ENCODE results near the gene GJE1. TPM values are rescaled to one million over a fixed set of nuclear protein-coding genes. Genes with fewer than 3 reads are reported as not detected.

GJE1 gene
- total and polyA plus RNA-seq, 10 of the 15 experiments (the other 5 are each of a cell fraction or from before 2014, with no cell fraction given) = not detected

DNA sequence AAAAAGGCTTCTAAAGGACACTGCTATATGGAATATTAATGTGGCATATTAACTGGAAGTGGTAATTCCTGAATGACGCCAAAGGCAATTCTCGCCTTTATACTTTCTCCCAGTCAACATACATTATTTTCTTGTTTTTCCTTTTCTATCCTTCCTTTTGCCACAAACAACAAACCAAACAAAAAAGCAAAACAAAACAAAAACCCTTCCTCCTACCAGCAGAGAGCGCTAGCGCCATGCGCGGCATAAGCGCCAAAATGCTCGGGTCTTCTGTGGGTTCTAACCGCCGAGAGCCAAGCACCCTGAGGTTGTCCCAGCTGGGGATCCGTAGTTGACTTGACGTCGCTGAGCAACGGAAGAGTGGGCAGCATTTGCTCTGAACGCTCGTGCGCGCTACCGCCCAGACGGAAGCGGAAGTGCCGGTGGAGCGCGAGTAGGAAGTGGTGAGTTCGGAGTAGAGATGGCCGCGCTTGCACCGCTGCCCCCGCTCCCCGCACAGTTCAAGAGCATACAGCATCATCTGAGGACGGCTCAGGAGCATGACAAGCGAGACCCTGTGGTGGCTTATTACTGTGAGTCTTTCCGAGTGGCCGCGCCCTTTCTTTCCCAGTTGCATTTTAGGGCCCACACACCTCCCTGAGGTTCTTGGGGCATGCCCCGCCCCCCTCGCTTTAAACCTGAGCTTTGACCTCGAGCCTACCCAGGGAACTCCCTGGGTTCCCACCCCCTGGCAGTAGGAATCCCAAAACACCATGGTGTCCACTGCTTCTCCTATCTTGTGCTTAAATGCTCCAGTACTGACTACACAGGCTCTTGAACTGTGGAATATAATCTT is 14.3 kb downstream of the GJE1 start, which contains the start of the genes NMBR and VTA1 (continued):
- TF ChIP-seq ELK1 (IDR thresholded peaks at IDR 0.05; ENCODE audit: low read depth, low read length) = peak; percentile 83
- no peak for TF ChIP-seq MEF2A (IDR thresholded peaks at IDR 0.05; ENCODE audit: insufficient read depth, low read depth, low read length)
- TF ChIP-seq TCF7 (IDR thresholded peaks at IDR 0.05; ENCODE audit: borderline replicate concordance) = peak; percentile 52; the same call in 1 of the 2 replicates
- no peak for TF ChIP-seq CEBPZ (IDR thresholded peaks at IDR 0.05; ENCODE audit: low read depth, low read length)
- TF ChIP-seq RCOR1 (conservative IDR thresholded peaks at IDR 0.05; ENCODE audit: low read depth, low read length) = 0 out of 2 replicates have a peak, but pooled peaks have one; percentile 52
- peak; percentile 90 for TF ChIP-seq POLR2AphosphoS5 (IDR thresholded peaks at IDR 0.05; ENCODE audit: low read length)
- TF ChIP-seq, protein P1, sequence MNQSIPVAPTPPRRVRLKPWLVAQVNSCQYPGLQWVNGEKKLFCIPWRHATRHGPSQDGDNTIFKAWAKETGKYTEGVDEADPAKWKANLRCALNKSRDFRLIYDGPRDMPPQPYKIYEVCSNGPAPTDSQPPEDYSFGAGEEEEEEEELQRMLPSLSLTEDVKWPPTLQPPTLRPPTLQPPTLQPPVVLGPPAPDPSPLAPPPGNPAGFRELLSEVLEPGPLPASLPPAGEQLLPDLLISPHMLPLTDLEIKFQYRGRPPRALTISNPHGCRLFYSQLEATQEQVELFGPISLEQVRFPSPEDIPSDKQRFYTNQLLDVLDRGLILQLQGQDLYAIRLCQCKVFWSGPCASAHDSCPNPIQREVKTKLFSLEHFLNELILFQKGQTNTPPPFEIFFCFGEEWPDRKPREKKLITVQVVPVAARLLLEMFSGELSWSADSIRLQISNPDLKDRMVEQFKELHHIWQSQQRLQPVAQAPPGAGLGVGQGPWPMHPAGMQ (IDR thresholded peaks at IDR 0.05; ENCODE audit: borderline replicate concordance) = no peak
- peak; percentile 82; the same call in 1 of the 2 replicates for TF ChIP-seq SMC3 (IDR thresholded peaks at IDR 0.05; ENCODE audit: borderline replicate concordance, low read length)
- TF ChIP-seq, protein P2, sequence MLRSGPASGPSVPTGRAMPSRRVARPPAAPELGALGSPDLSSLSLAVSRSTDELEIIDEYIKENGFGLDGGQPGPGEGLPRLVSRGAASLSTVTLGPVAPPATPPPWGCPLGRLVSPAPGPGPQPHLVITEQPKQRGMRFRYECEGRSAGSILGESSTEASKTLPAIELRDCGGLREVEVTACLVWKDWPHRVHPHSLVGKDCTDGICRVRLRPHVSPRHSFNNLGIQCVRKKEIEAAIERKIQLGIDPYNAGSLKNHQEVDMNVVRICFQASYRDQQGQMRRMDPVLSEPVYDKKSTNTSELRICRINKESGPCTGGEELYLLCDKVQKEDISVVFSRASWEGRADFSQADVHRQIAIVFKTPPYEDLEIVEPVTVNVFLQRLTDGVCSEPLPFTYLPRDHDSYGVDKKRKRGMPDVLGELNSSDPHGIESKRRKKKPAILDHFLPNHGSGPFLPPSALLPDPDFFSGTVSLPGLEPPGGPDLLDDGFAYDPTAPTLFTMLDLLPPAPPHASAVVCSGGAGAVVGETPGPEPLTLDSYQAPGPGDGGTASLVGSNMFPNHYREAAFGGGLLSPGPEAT (IDR thresholded peaks at IDR 0.05; ENCODE audit: low read depth) = peak; percentile 97
- peak; percentile 85; the same call in 1 of the 2 replicates for TF ChIP-seq ZNF207 (IDR thresholded peaks at IDR 0.05; ENCODE audit: borderline replicate concordance)
- TF ChIP-seq HSF1 (IDR thresholded peaks at IDR 0.05; ENCODE audit: low read depth, low read length) = 0 out of 2 replicates have a peak, but pooled peaks have one; percentile 44
- peak; percentile 62 for TF ChIP-seq MEF2B (IDR thresholded peaks at IDR 0.05; ENCODE audit: partially characterized antibody, poor library complexity, severe bottlenecking)
- peak; percentile 79 for TF ChIP-seq CREB1 (IDR thresholded peaks at IDR 0.05; ENCODE audit: low read depth)
- TF ChIP-seq CTCF (IDR thresholded peaks at IDR 0.05 in 2 of 3, conservative IDR thresholded peaks at IDR 0.05 in 1 of 3; ENCODE audit: control insufficient read depth in 2 of 3, extremely low read depth in 1 of 3, insufficient read depth in 1 of 3, low read depth in 3 of 3, low read length in 3 of 3) = peak; percentile 82 to 96 (median 92); a peak in 5 of 6 replicates
- no peak for TF ChIP-seq CHD4 (IDR thresholded peaks at IDR 0.05)
